Measurements from ENCODE around the gene TCF4.

GRCh38 chr18:55407191-55407590 lies 180.8 kb downstream of the TCF4 start:
- TF ChIP-seq EZH2 (IDR thresholded peaks at IDR 0.05) (no peak), POLR2AphosphoS5 (IDR thresholded peaks at IDR 0.05; ENCODE audit: borderline replicate concordance, low read depth, low read length) (no peak)
